Endothelial cell of umbilical vein (primary cell): ENCODE results near the gene ZNF568. TPM values are rescaled to one million over a fixed set of nuclear protein-coding genes. Genes with fewer than 3 reads are reported as not detected.
A peak's percentile ranks its signal among the peaks of the same experiment; 100 is the strongest.

Experiments used
- BruUV-seq: library from RNA; stranded (reverse); fragments of 400-500 nt; replicated peaks from 2 replicates; lab custom pipeline; 2021; lab: Mats Ljungman, UMichigan
- CTCF ChIA-PET: fragments of 300-600, 350-600 bp; sonication (Branson Sonifier 250); formaldehyde crosslinking; loops from one replicate; lab custom pipeline; 2021; ENCODE audit warnings: antibody characterized with exemption, inconsistent platforms; lab: Charles Lee
- POLR2A ChIA-PET: fragments of 300-600, 350-600 bp; sonication (Branson Sonifier 250); formaldehyde crosslinking; loops from one replicate; lab custom pipeline; 2021; ENCODE audit warnings: antibody characterized with exemption, inconsistent platforms; lab: Charles Lee
- DNase-seq: peaks from one replicate; pipeline ENCODE4 v3.0.0-alpha.2; 2011; ENCODE audit warnings: low read depth, low spot score
- FAIRE-seq: peaks from 2 replicates; lab custom pipeline; 2011; peaks lifted over from hg19 to GRCh38; lab: Jason Lieb, UNC
- H2AFZ ChIP-seq: 2 replicates; pipeline ENCODE4 v1.6.0; 2012; ENCODE audit warnings: low read depth, low read length, control low read depth, inconsistent platforms
- H3K27ac ChIP-seq: 2 replicates; pipeline ENCODE4 v1.5.1; 2011; ENCODE audit warnings: low read depth, mild to moderate bottlenecking, control low read depth, low read length, moderate library complexity; ENCODE audit not compliant: insufficient read depth
- H3K27me3 ChIP-seq, 2 experiments: 2 replicates each; pipeline versions ENCODE4 v1.6.0 to v1.6.1; 2011; ENCODE audit warnings: low read length in 2 of 2, mixed read lengths in 1 of 2; ENCODE audit not compliant: control insufficient read depth in 2 of 2, insufficient read depth in 2 of 2
- H3K36me3 ChIP-seq, 2 experiments: 2 replicates in 1 of 2; 3 replicates in 1 of 2; pipeline ENCODE4 v1.5.1; 2011; ENCODE audit warnings: low read length in 2 of 2, mild to moderate bottlenecking in 1 of 2, moderate library complexity in 1 of 2; ENCODE audit not compliant: control insufficient read depth in 2 of 2, insufficient read depth in 2 of 2; ENCODE audit errors: extremely low read depth in 1 of 2
- H3K4me1 ChIP-seq: 3 replicates; pipeline ENCODE4 v1.5.1; 2011; ENCODE audit warnings: mild to moderate bottlenecking, low read length; ENCODE audit not compliant: control insufficient read depth, insufficient read depth; ENCODE audit errors: extremely low read depth
- H3K4me2 ChIP-seq: 2 replicates; pipeline ENCODE4 v1.6.1; 2011; ENCODE audit warnings: low read length, control low read depth, mixed read lengths; ENCODE audit not compliant: insufficient read depth
- H3K4me3 ChIP-seq, 3 experiments: fragments of 200-600 bp in 1 of 3; sonication (generic), shearing (Covaris generic) in 1 of 3; replicated peaks in 1 of 3; 2 replicates each; pipeline ENCODE4 v1.5.1; 2011 to 2016; ENCODE audit warnings: control low read depth in 3 of 3, low read length in 3 of 3, mild to moderate bottlenecking in 2 of 3, inconsistent platforms in 1 of 3, low read depth in 1 of 3, moderate library complexity in 1 of 3; ENCODE audit not compliant: insufficient read depth in 1 of 3
- H3K79me2 ChIP-seq: 2 replicates; pipeline ENCODE4 v1.6.0; 2012; ENCODE audit warnings: low read length, inconsistent platforms; ENCODE audit not compliant: control insufficient read depth, insufficient read depth
- H3K9ac ChIP-seq: replicated peaks from 2 replicates; pipeline ENCODE3; 2011; ENCODE audit warnings: low read length, control low read depth; ENCODE audit not compliant: insufficient read depth; ENCODE audit errors: extremely low read depth
- H3K9me1 ChIP-seq: replicated peaks from 3 replicates; pipeline ENCODE4 v1.6.0; 2011; ENCODE audit warnings: mild to moderate bottlenecking, low read length; ENCODE audit not compliant: control insufficient read depth, insufficient read depth; ENCODE audit errors: extremely low read depth
- H3K9me3 ChIP-seq: replicated peaks from 2 replicates; pipeline ENCODE4 v1.5.1; 2012; ENCODE audit warnings: low read length, inconsistent platforms; ENCODE audit not compliant: control insufficient read depth, insufficient read depth
- H4K20me1 ChIP-seq: replicated peaks from 2 replicates; pipeline ENCODE3; 2011; ENCODE audit warnings: mild to moderate bottlenecking, low read length; ENCODE audit not compliant: control insufficient read depth, insufficient read depth; ENCODE audit errors: extremely low read depth
- EZH2 ChIP-seq: IDR thresholded peaks from 2 replicates; pipeline ENCODE4 v1.6.1; 2012; ENCODE audit warnings: borderline replicate concordance, low read depth, mild to moderate bottlenecking, moderate library complexity, low read length, inconsistent platforms; ENCODE audit not compliant: severe bottlenecking
- FOS ChIP-seq: IDR thresholded peaks from 2 replicates; pipeline ENCODE4 v1.6.1; 2011; ENCODE audit warnings: mild to moderate bottlenecking, low read length, moderate library complexity, borderline replicate concordance; ENCODE audit not compliant: insufficient read depth
- JUN ChIP-seq: IDR thresholded peaks from 2 replicates; pipeline ENCODE4 v1.6.1; 2011; ENCODE audit warnings: borderline replicate concordance, low read depth; ENCODE audit not compliant: insufficient read length, insufficient read depth
- MYC ChIP-seq: IDR thresholded peaks from one replicate; pipeline ENCODE4 v1.6.1; 2011; ENCODE audit warnings: mild to moderate bottlenecking, low read depth, low read length
- POLR2A ChIP-seq: IDR thresholded peaks from 2 replicates; pipeline ENCODE4 v1.6.1; 2012; ENCODE audit warnings: low read depth, mild to moderate bottlenecking, control low read depth, low read length
- POLR2AphosphoS5 ChIP-seq: IDR thresholded peaks from 2 replicates; pipeline ENCODE4 v1.6.1; 2012; ENCODE audit warnings: low read depth, mild to moderate bottlenecking, control low read depth, low read length, moderate library complexity; ENCODE audit not compliant: insufficient read depth
- dilution Hi-C: fragments of 300-500 bp; cut with MboI; formaldehyde crosslinking; loops from one replicate; pipeline ENCODE4 v1.15.0; 2019; ENCODE audit warnings: low sequenced_read_pairs; ENCODE audit not compliant: extremely low pct_ligation_motif_present
- intact Hi-C: fragments of 100-400 bp; cut with micrococcal nuclease; formaldehyde crosslinking; loops from one replicate; pipeline ENCODE4 v1.10.0; 2022
- polyA plus RNA-seq, 4 experiments: library from polyadenylated mRNA; depleted of rRNA in 3 of 4; stranded (reverse) in 3 of 4; unstranded in 1 of 4; fragments of >200 nt; gene quantifications; 2 replicates each; pipeline versions ENCODE4 v1.2.1 to v1.2.3, GENCODE V29; 2011 to 2012; ENCODE audit warnings: missing spikeins in 1 of 4
- total RNA-seq: library from RNA; stranded (reverse); gene quantifications from 2 replicates; pipeline ENCODE4 v1.2.3, GENCODE V29; 2021
- TF ChIP-seq, protein P1 (sequence below), 2 donors: IDR thresholded peaks; 1 replicate in 1 of 2; 2 replicates in 1 of 2; pipeline ENCODE4 v1.5.1; 2011; ENCODE audit warnings: low read length in 2 of 2, mild to moderate bottlenecking in 2 of 2, moderate library complexity in 2 of 2, control low read depth in 1 of 2, inconsistent platforms in 1 of 2, low read depth in 1 of 2; ENCODE audit not compliant: insufficient read depth in 1 of 2; ENCODE audit errors: extremely low read depth in 1 of 2
- TF ChIP-seq, protein P2 (sequence below): IDR thresholded peaks from 2 replicates; pipeline ENCODE4 v1.6.1; 2011; ENCODE audit not compliant: insufficient read depth, insufficient read length

ZNF568 gene
- total and polyA plus RNA-seq, 2 donors (not counting 3 experiments of a cell fraction or from before 2014, with no cell fraction given): 3.1 to 6.4 TPM

DNA sequence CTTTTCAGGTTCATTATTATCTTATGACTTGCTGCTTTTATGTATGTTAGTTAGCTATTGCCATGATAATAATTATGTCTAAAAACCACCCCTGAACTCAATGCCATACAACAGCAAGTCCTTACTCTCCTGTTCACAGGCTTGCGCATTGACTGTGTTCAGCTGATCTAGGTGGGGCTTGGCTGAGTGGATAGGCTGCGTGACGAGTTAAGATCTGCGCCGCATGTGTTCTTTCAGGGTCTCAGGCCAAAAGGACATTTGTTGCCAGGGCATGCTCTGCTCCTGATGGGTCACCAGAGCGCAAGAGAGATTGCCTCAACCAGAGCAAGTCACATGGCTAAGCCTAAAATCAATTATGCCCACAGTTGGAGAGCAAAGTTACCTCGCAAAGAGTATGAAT is 859 bp downstream of the ZNF568 start:
- Histone ChIP-seq H3K4me3 (peak overlapping the region in 2 of 3 experiments; percentile 50 to 99), H4K20me1 (no peaks in the 10 kb centered on the region), H3K9me1 (no peaks in the 10 kb centered on the region), H3K27ac (no peak overlapping the region), H3K9ac (peak overlapping the region; percentile 59), H3K4me2 (peak overlapping the region; percentile 59), H3K36me3 (no peaks in the 10 kb centered on the region), H3K4me1 (no peaks in the 10 kb centered on the region), H3K27me3 (no peaks in the 10 kb centered on the region), H2AFZ (peak overlapping the region; percentile 52), H3K79me2 (no peaks in the 10 kb centered on the region), H3K9me3 (no peaks in the 10 kb centered on the region)
- TF ChIP-seq POLR2A: no peak
- no peak for TF ChIP-seq POLR2AphosphoS5
- TF ChIP-seq, protein P1, sequence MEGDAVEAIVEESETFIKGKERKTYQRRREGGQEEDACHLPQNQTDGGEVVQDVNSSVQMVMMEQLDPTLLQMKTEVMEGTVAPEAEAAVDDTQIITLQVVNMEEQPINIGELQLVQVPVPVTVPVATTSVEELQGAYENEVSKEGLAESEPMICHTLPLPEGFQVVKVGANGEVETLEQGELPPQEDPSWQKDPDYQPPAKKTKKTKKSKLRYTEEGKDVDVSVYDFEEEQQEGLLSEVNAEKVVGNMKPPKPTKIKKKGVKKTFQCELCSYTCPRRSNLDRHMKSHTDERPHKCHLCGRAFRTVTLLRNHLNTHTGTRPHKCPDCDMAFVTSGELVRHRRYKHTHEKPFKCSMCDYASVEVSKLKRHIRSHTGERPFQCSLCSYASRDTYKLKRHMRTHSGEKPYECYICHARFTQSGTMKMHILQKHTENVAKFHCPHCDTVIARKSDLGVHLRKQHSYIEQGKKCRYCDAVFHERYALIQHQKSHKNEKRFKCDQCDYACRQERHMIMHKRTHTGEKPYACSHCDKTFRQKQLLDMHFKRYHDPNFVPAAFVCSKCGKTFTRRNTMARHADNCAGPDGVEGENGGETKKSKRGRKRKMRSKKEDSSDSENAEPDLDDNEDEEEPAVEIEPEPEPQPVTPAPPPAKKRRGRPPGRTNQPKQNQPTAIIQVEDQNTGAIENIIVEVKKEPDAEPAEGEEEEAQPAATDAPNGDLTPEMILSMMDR (IDR thresholded peaks at IDR 0.05; ENCODE audit: extremely low read depth in 1 of 2, insufficient read depth in 1 of 2, low read depth in 1 of 2, low read length in 2 of 2): no peak
- TF ChIP-seq MYC: no peak
- no peak for TF ChIP-seq EZH2
- no peak for TF ChIP-seq JUN
- TF ChIP-seq, protein P2, sequence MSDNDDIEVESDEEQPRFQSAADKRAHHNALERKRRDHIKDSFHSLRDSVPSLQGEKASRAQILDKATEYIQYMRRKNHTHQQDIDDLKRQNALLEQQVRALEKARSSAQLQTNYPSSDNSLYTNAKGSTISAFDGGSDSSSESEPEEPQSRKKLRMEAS: no peak
- TF ChIP-seq FOS: no peak
- FAIRE-seq (no peak), DNase-seq (no peak)
- ChIA-PET POLR2A (no interaction called here), CTCF (no interaction called here)
- dilution Hi-C loops: no loop called here
- intact Hi-C loops: loop anchor here (1.0 to 5.0 kb wide), 7 partner anchors 67 to 855 kb away; partner anchors contain the start of genes ZNF345, ZNF461, ZNF585A and ZNF790
- BruUV-seq: no TSS peak
